GM23338 (cell line): ENCODE data around the gene GRIN3A. TPM values are rescaled to one million over a fixed set of nuclear protein-coding genes. Genes with fewer than 3 reads are reported as not detected.
A peak's percentile ranks its signal among the peaks of the same experiment; 100 is the strongest.

Experiments
- ATAC-seq: fragments of 200-7000 bp; cut with Tn5 transposase; 3 replicates; pipeline ENCODE4 v1.9.1; 2020
- DNase-seq: peaks from one replicate; pipeline ENCODE4 v3.0.0-alpha.2; 2015; ENCODE audit warnings: low spot score
- H2AFZ ChIP-seq: fragments of 200-600 bp; sonication (generic); 2 replicates; pipeline ENCODE4 v1.8.0; 2016; ENCODE audit warnings: antibody characterized with exemption, mild to moderate bottlenecking, moderate library complexity
- H3F3A ChIP-seq: fragments of 200-600 bp; sonication (generic); replicated peaks from 2 replicates; pipeline ENCODE4 v1.8.0; 2017; ENCODE audit warnings: antibody characterized with exemption, mixed run types, low read depth
- H3K27ac ChIP-seq: fragments of 200-600 bp; sonication (generic); 2 replicates; pipeline ENCODE4 v1.6.1; 2016; ENCODE audit warnings: low read depth
- H3K27me3 ChIP-seq: fragments of 200-600 bp; sonication (generic); 2 replicates; pipeline ENCODE4 v1.8.0; 2016; ENCODE audit warnings: mild to moderate bottlenecking, mixed run types, moderate library complexity; ENCODE audit not compliant: insufficient read depth
- H3K36me3 ChIP-seq: fragments of 200-600 bp; sonication (generic); 2 replicates; pipeline ENCODE4 v1.8.0; 2016; ENCODE audit warnings: mild to moderate bottlenecking; ENCODE audit not compliant: insufficient read depth
- H3K4me1 ChIP-seq: fragments of 200-600 bp; sonication (generic); 2 replicates; pipeline ENCODE4 v1.8.0; 2016; ENCODE audit warnings: mild to moderate bottlenecking, moderate library complexity; ENCODE audit not compliant: insufficient read depth
- H3K4me2 ChIP-seq: fragments of 200-600 bp; sonication (generic); 2 replicates; pipeline ENCODE4 v1.7.1; 2017; ENCODE audit warnings: mixed run types
- H3K4me3 ChIP-seq: fragments of 200-600 bp; sonication (generic); 2 replicates; pipeline ENCODE4 v1.6.1; 2016; ENCODE audit warnings: mixed run types
- H3K79me2 ChIP-seq: fragments of 200-600 bp; sonication (generic); replicated peaks from 2 replicates; pipeline ENCODE4 v1.8.0; 2017; ENCODE audit warnings: mild to moderate bottlenecking; ENCODE audit not compliant: insufficient read depth
- H3K9me2 ChIP-seq: fragments of 200-600 bp; sonication (generic); 2 replicates; pipeline ENCODE4 v1.8.0; 2017; ENCODE audit not compliant: insufficient read depth
- H4K20me1 ChIP-seq: fragments of 200-600 bp; sonication (generic); replicated peaks from 2 replicates; pipeline ENCODE4 v1.8.0; 2017; ENCODE audit warnings: mild to moderate bottlenecking; ENCODE audit not compliant: insufficient read depth
- H3K27ac Mint-ChIP-seq: 2 replicates; pipeline ENCODE4 v1.8.0; 2020; ENCODE audit warnings: inconsistent platforms, mild to moderate bottlenecking, moderate library complexity, mixed read lengths
- H3K27me3 Mint-ChIP-seq: 3 replicates; pipeline ENCODE4 v1.8.0; 2022; ENCODE audit warnings: low read depth, mild to moderate bottlenecking, moderate library complexity, mixed read lengths, inconsistent platforms; ENCODE audit not compliant: insufficient read depth, poor library complexity
- H3K36me3 Mint-ChIP-seq: 3 replicates; pipeline ENCODE4 v1.8.0; 2021; ENCODE audit warnings: low read depth, mild to moderate bottlenecking, inconsistent platforms, moderate library complexity, mixed read lengths
- H3K4me1 Mint-ChIP-seq: 3 replicates; pipeline ENCODE4 v1.8.0; 2020; ENCODE audit warnings: mild to moderate bottlenecking, inconsistent platforms, mixed read lengths
- H3K4me3 Mint-ChIP-seq: 3 replicates; pipeline ENCODE4 v1.8.0; 2021; ENCODE audit warnings: moderate library complexity, mild to moderate bottlenecking, inconsistent platforms, mixed read lengths
- H3K9me3 Mint-ChIP-seq: 3 replicates; pipeline ENCODE4 v1.8.0; 2020; ENCODE audit warnings: moderate library complexity, mild to moderate bottlenecking, inconsistent platforms, mixed read lengths
- CREB1 ChIP-seq: fragments of 250-450 bp; sonication (Bioruptor Pico); IDR thresholded peaks from 2 replicates; pipeline ENCODE4 v1.5.0; 2020; ENCODE audit warnings: low read depth, mild to moderate bottlenecking, moderate library complexity
- JUNB ChIP-seq: IDR thresholded peaks from one replicate; pipeline ENCODE4 v1.6.1; 2016; ENCODE audit warnings: antibody characterized with exemption; ENCODE audit not compliant: unreplicated experiment
- NANOG ChIP-seq: IDR thresholded peaks from 2 replicates; pipeline ENCODE4 v1.6.1; 2016; ENCODE audit warnings: antibody characterized with exemption, borderline replicate concordance
- POLR2AphosphoS5 ChIP-seq: IDR thresholded peaks from 2 replicates; pipeline ENCODE4 v1.6.1; 2016; ENCODE audit warnings: antibody characterized with exemption, low read depth
- REST ChIP-seq: IDR thresholded peaks from one replicate; pipeline ENCODE4 v1.6.1; 2018; ENCODE audit warnings: antibody characterized with exemption; ENCODE audit not compliant: unreplicated experiment
- STAT1 ChIP-seq: IDR thresholded peaks from one replicate; pipeline ENCODE4 v1.6.1; 2016; ENCODE audit warnings: antibody characterized with exemption; ENCODE audit not compliant: unreplicated experiment
- ZNF114 ChIP-seq: fragments of 250-450 bp; sonication (Bioruptor Pico); IDR thresholded peaks from 2 replicates; pipeline ENCODE4 v1.5.0; 2020; ENCODE audit warnings: mild to moderate bottlenecking, moderate library complexity
- polyA plus RNA-seq: library from polyadenylated mRNA; unstranded; fragments of >200 nt; fragmentation: Nextera tagmentation; extraction: Ambion mirVana; gene quantifications from 2 replicates; pipeline ENCODE4 v1.2.1, GENCODE V29; 2016
- total RNA-seq: library from RNA; depleted of rRNA; stranded (reverse); fragments of >200 nt; shearing (Covaris generic); gene quantifications from 2 replicates; pipeline ENCODE4 v1.2.3, GENCODE V29; 2014
- TF ChIP-seq, protein P1 (sequence below), 2 experiments: fragments of 200-600 bp in 1 of 2; sonication (generic) in 1 of 2; conservative IDR thresholded peaks; 2 replicates each; pipeline versions ENCODE4 v1.5.1 to v1.6.1; 2016 to 2017; ENCODE audit warnings: antibody characterized with exemption in 2 of 2, low read depth in 2 of 2, mild to moderate bottlenecking in 2 of 2, moderate library complexity in 1 of 2
- TF ChIP-seq, protein P2 (sequence below): IDR thresholded peaks from 2 replicates; pipeline ENCODE4 v1.6.1; 2016; ENCODE audit warnings: antibody characterized with exemption

The GRIN3A gene
- total and polyA plus RNA-seq, 2 experiments from 2014 or later = 0.03 to 0.05 TPM

DNA sequence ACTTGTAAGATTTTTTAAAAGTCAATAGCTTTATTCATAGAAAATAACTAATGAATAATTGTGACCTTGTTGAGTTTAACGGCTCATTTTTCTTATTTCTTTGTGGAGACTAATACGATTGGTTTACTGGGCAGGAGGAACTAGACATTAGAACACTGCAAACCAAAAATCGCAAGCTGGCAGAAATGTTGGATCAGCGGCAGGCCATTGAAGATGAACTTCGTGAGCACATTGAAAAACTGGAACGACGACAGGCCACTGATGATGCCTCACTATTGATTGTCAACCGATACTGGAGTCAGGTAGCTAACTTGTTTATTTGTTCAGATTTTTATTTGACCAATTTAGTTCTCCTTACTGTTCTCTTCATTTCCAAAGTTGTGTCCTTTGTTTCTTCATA lies 198.4 kb downstream of the GRIN3A start:
- Mint-ChIP-seq H3K27ac (no peak overlapping the region), H3K4me3 (no peak overlapping the region), H3K27me3 (no peaks in the 10 kb centered on the region), H3K36me3 (peaks cover 14% of the 10 kb centered on the region), H3K4me1 (no peaks in the 10 kb centered on the region; the same call in 2 of the 3 replicates), H3K9me3 (no peaks in the 10 kb centered on the region)
- peaks cover 21% of the 10 kb centered on the region for H4K20me1 ChIP-seq
- H2AFZ ChIP-seq = no peak overlapping the region
- no peaks in the 10 kb centered on the region for H3K9me2 ChIP-seq
- no peaks in the 10 kb centered on the region; the same call in 1 of the 2 replicates for H3F3A ChIP-seq
- H3K27me3 ChIP-seq = no peaks in the 10 kb centered on the region
- no peak overlapping the region for H3K27ac ChIP-seq
- ATAC-seq (no peak), DNase-seq (no peak)
- H3K4me3 ChIP-seq = no peak overlapping the region
- TF ChIP-seq JUNB = no peak
- TF ChIP-seq, protein P1, sequence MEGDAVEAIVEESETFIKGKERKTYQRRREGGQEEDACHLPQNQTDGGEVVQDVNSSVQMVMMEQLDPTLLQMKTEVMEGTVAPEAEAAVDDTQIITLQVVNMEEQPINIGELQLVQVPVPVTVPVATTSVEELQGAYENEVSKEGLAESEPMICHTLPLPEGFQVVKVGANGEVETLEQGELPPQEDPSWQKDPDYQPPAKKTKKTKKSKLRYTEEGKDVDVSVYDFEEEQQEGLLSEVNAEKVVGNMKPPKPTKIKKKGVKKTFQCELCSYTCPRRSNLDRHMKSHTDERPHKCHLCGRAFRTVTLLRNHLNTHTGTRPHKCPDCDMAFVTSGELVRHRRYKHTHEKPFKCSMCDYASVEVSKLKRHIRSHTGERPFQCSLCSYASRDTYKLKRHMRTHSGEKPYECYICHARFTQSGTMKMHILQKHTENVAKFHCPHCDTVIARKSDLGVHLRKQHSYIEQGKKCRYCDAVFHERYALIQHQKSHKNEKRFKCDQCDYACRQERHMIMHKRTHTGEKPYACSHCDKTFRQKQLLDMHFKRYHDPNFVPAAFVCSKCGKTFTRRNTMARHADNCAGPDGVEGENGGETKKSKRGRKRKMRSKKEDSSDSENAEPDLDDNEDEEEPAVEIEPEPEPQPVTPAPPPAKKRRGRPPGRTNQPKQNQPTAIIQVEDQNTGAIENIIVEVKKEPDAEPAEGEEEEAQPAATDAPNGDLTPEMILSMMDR (conservative IDR thresholded peaks at IDR 0.05; ENCODE audit: low read depth in 2 of 2) = no peak
- TF ChIP-seq, protein P2, sequence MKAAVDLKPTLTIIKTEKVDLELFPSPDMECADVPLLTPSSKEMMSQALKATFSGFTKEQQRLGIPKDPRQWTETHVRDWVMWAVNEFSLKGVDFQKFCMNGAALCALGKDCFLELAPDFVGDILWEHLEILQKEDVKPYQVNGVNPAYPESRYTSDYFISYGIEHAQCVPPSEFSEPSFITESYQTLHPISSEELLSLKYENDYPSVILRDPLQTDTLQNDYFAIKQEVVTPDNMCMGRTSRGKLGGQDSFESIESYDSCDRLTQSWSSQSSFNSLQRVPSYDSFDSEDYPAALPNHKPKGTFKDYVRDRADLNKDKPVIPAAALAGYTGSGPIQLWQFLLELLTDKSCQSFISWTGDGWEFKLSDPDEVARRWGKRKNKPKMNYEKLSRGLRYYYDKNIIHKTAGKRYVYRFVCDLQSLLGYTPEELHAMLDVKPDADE = no peak
- no peak for TF ChIP-seq ZNF114
- TF ChIP-seq STAT1 = no peak
- TF ChIP-seq POLR2AphosphoS5 = no peak
- no peak for TF ChIP-seq CREB1
- H3K4me1 ChIP-seq = no peaks in the 10 kb centered on the region
- peaks cover 14% of the 10 kb centered on the region; the same call in 1 of the 2 replicates for H3K36me3 ChIP-seq
- H3K4me2 ChIP-seq = no peak overlapping the region
- peaks cover 45% of the 10 kb centered on the region for H3K79me2 ChIP-seq

GRCh38 chr9:101536938-101537337 lies 201.5 kb downstream of the GRIN3A start:
- no peak overlapping the region for H3K4me3 Mint-ChIP-seq
- H3K27ac Mint-ChIP-seq = no peak overlapping the region
- H3K36me3 Mint-ChIP-seq = peaks cover 7% of the 10 kb centered on the region
- Histone ChIP-seq H3K27me3 (no peaks in the 10 kb centered on the region), H3K36me3 (peaks cover 14% of the 10 kb centered on the region; the same call in 1 of the 2 replicates), H3K27ac (no peak overlapping the region), H3K4me1 (peaks cover 9% of the 10 kb centered on the region), H2AFZ (no peak overlapping the region), H3K9me2 (no peaks in the 10 kb centered on the region), H3K79me2 (peaks cover 58% of the 10 kb centered on the region), H3K4me3 (no peak overlapping the region), H4K20me1 (peaks cover 21% of the 10 kb centered on the region), H3K4me2 (no peak overlapping the region), H3F3A (no peaks in the 10 kb centered on the region; the same call in 1 of the 2 replicates)
- peaks cover 5% of the 10 kb centered on the region; the same call in 2 of the 3 replicates for H3K4me1 Mint-ChIP-seq
- DNase-seq = peak; percentile 52
- TF ChIP-seq, protein P1 (conservative IDR thresholded peaks at IDR 0.05; ENCODE audit: low read depth in 2 of 2) = no peak
- TF ChIP-seq JUNB (no peak), NANOG (no peak), REST (peak; percentile 80), CREB1 (no peak), POLR2AphosphoS5 (no peak), ZNF114 (no peak)
- TF ChIP-seq, protein P2 = no peak
- H3K27me3 Mint-ChIP-seq = peaks cover 7% of the 10 kb centered on the region
- no peak for ATAC-seq
- no peaks in the 10 kb centered on the region for H3K9me3 Mint-ChIP-seq
